ENCODE data around the gene SRRD.

DNA sequence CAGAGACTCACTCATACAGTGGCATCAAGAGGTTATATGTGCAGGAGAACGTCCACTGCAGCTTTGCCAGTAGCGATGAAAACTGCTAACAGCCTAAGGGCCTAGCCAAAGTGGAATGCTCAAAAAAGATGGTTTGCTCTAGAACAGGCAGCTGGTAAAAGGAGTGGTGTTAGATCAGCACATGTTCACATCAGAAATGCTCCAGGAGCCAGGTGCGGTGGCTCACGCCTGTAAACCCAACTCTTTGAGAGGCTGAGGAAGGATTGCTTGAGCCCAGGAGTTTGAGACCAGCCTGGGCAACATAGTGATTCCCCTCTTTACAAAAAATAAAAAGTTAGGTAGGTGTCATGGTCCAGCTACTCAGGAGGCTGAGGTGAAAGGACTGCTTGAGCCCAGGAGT is 38.9 kb downstream of the SRRD start:
- no peak for TF ChIP-seq CTCF (IDR thresholded peaks at IDR 0.05; ENCODE audit: low read depth, low read length)
- no peak for TF ChIP-seq EZH2phosphoT487 (IDR thresholded peaks at IDR 0.05; ENCODE audit: low read depth)
